Skeletal muscle cell (primary cell): ENCODE measurements around the gene DKK3.

Source experiments
- DNase-seq: peaks from one replicate; pipeline ENCODE4 v3.0.0-alpha.2; 2010; ENCODE audit warnings: low read depth
- H3K4me3 ChIP-seq: 2 replicates; pipeline ENCODE4 v1.5.1; 2011; ENCODE audit warnings: low read depth, mild to moderate bottlenecking, control low read depth, low read length, moderate library complexity

Gene DKK3

DNA sequence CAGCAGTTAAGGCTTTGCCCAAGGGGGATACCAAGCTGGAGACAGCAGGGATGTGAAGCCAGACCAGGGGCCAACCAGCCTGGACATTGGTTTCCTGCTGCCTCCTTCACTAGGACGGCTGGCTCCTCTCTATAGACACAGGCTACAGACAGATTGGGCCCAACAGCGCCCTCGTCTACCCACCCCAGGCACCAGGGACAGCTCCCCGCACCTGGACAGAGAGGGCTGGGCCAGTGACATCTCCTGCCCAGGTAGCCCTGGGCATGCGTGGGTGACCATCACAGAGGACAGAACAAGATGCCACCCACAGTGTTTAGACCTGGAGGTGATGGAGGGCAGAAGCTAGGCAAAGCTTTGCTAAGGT lies 1.2 kb downstream of the DKK3 start:
- no peak overlapping the region for H3K4me3 ChIP-seq
- no peak for DNase-seq

DNA sequence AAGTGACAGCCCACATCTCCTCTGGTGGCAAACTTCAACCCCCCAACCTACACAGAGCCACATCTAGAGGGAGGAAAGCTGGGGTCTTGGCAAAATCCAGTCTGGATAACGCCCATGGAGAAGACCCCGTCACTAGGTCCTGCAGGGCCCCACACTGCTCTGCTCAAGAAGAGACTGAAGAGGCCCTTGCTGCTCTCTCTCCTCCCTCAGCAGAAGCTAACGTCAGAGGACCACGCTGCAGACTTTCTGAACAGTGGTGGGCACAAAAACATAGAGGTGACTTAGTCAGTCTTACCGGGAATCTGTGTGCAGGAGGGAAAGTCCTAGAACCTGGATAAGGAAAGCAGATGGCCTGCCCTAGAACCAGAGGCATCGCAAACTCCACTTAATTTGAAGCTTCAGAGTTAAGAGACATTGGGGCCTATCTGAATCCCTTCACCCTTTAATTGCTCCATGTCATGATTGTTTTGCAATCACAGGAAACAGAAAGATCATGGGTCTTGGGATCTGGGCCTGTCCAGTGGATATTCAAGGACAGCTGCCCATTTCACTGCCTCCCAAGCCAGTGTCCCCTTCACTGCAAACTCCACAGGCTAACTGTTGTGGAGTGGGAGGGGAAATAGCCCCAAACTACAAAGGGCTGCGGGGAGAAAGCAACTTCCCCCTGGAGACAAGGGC lies 1.7 kb downstream of the DKK3 start:
- H3K4me3 ChIP-seq, result no peak overlapping the region
- DNase-seq, result no peak

DNA sequence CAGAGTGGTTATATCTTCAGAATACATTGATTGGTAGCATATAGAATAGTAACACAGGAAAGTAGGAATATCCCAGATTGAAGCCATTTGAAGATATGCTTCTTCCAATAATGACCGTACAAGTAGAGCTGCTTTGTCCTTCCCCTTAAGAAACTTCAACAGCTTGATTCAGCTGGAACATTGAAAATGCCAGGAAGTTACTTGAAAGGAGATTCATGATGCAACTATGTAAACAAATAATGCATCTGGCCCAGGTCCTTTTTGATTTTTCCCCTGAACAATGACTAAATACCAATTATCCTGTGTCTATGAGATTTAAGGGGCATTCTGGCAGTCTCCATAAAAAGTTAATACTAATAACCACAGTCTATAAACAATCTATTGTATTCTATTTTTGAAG lies 3.0 kb downstream of the DKK3 start:
- H3K4me3 ChIP-seq, result no peak overlapping the region
- peak; percentile 39 for DNase-seq

DNA sequence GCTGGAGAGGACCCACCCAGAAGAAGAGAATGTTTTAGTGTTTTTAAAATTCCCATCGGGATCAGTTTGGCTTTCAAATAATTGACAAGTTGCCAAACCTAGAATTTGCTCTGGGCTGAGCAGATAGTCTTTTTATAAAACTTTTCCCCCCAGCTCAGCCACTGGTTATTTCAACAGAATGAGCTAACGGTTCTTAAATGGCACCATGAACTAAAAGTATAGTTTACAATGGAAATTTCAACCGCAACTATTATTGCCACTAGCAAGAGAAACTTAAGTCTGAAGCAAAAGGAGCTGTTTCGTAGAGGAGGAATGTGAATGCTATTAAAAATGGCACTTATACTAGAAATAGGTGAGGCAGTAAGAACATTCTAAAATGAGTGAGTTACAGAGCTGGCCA lies 3.4 kb downstream of the DKK3 start:
- no peak overlapping the region for H3K4me3 ChIP-seq
- DNase-seq, result no peak

DNA sequence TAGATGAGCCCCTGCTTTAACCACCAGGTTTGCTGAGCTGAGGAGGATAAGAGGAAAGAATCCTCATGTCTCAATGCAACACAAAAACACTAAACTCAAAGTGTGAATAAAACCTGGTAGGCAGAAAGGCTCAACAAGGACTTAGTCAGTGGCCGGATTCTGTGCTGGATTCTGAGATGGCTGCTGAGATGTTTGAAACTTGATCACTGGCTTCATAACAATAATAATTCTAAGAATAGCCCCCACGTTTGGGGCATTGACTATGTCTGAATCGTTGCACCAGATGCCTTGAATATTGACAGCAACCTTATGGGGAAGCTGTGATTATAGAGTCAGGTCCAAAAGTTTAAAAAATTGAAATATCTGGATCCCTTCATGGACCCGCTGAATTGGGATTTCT lies 4.6 kb downstream of the DKK3 start:
- H3K4me3 ChIP-seq, result no peak overlapping the region
- DNase-seq, result no peak

DNA sequence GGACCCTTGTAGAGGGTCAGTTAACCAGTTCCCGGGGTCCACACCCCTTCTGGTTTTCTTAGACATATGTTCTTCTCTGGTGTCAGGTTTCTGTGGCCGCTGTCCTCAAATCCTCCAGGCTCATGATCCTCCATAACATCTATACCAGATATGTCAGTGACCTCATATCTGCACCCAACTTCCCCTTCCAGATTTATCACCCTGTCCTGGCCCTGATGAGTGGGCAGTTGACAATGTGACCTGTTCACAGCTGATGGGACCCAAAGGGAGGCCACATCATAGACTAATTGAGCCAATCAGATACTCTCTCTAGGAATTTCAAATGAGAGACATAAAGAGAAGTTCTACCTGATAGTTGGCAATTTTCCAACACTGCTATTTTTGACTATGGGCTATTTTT lies 5.1 kb downstream of the DKK3 start:
- no peak for DNase-seq

DNA sequence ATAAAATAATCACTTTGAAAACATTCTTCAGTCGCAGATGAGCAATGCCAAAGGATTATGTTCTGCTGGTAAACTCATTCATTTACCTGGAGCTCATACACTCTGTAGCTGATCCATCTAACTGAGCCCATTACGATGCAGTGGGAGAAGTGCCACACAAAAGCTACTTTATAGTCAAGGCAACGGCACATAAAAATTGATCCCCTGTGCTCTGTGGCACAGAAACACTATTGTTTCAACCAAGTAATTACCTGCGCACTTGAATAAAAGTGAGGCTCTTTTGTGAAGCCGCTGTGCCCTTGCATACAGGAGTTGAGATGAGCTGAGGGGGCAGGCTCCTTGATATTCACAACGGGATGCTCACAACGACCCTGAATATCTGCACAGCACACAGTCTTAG lies 7.2 kb downstream of the DKK3 start:
- no peak for DNase-seq

More for the DNA sequence above, 5.1 kb downstream of the DKK3 start:
- H3K4me3 ChIP-seq, result no peak overlapping the region

DNA sequence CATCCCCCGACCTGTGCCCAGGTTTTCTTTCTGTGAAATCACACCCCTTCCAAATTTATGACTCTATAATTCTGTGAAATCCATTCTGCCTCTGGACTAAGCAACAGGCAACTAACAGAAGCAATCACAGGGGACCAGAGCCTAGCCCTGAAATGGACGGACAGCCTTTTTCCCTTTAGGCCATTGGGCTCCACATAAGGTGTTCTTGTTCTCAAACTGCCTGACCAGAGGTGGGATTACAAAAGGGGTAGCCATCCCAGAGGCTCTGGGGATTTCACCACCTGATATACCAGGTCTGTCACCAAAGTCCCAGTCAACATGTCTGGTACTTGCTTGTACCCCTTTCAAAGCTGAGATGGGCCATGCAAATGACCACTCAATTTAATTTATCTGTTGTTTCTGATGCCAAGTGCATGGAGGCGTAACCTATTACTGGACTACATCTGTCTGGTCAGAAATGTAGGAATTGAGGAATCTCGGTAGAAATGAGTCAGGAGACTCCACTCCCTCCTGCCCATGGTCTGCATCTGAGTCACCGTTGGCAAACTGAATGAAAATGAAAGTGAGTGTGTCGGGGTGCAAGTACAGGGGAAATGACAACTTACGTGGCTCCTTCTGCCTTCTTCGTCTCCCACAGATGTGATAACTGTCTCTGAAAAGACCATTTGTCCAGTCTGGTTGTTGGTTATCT lies 10.2 kb downstream of the DKK3 start:
- DNase-seq, result peak; percentile 67
- peak overlapping the region; percentile 19 for H3K4me3 ChIP-seq

More for the DNA sequence above, 7.2 kb downstream of the DKK3 start:
- no peak overlapping the region for H3K4me3 ChIP-seq

DNA sequence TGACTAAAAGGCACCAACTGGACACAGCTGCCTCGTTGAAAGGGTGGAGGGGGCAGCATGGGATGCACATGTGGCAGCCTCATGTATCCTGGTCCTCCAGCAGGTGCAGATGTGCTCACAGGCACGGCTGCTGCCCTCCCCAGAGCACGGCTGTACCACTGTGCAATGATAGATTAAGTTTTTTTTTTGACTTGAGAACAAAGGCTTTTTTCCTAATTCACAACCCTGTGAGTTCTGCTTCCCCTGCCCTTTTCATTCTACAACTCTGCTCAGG lies 11.4 kb downstream of the DKK3 start:
- no peak for DNase-seq
- H3K4me3 ChIP-seq, result no peak overlapping the region

DNA sequence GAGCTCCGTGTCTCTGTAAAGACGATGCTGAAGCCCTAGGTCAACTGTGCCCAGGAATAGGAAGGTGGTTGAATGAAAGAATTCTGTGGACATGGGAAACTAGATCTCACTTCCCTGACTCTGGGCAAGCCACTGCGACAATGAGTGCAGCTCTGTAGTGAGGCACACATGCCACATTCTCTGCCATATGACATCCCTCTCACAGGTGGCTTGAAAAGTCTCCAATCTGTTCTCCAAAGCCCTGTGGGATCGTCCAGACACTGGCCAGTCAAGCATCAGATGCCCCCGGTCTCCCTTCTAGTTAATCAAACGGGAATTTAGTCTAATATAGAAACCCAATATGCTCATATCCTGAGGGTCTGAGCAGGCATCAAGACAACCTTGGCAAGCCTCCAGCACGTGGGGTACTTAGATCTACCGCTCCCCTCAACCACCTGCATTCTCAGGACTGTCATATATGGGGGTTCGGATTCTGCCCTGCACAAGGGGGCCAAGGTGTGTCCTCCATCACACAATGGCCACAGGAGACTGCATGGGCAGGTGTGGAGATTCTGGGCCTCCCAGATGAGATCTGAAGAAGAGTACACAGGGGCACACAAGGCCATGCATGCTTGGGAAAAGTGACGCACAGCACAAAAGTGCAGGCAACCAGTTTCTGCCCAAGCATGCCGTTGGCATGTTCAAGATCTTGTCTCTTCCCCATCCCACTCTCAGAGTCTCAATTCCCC lies 11.9 kb downstream of the DKK3 start:
- no peak for DNase-seq
- no peak overlapping the region for H3K4me3 ChIP-seq

DNA sequence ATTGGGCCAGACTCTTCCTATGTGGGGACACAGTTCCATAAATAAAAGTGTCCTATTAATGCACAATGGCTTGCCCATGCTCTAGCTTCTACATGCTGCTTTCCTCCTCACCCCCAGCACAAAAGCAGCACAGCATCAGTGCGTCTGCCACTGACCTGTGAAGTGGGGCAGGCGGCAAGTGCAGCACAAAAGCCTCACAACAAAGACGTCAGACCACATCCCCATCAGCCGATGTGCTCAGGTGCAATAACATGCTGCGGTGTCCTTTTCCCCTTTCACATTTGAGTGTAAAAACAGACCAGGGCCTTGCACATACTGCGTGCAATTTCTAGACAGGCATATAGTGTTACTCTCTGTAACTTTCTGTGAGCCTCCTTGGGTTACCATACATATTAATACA lies 12.8 kb downstream of the DKK3 start:
- DNase-seq, result no peak
- H3K4me3 ChIP-seq, result no peak overlapping the region

DNA sequence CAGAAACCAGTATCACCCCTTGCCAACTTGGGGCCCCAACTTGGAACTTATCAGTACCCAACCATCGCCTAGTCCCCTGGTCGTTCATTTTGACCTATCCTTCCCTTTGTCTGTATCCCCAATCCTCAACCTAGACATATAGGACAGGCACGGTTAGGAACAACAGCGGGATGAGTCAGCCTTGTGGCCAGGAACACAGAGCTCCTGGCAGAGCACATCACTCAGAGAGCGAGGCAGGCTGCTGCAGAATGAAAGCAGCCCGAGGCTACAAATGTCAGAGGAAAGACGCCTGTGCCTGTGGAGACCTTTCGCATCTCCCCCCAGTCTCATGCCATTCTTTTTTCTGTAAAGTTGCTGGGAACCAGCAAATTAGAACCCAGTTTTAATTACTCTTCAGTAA lies 14.6 kb downstream of the DKK3 start:
- H3K4me3 ChIP-seq, result no peak overlapping the region
- DNase-seq, result no peak

DNA sequence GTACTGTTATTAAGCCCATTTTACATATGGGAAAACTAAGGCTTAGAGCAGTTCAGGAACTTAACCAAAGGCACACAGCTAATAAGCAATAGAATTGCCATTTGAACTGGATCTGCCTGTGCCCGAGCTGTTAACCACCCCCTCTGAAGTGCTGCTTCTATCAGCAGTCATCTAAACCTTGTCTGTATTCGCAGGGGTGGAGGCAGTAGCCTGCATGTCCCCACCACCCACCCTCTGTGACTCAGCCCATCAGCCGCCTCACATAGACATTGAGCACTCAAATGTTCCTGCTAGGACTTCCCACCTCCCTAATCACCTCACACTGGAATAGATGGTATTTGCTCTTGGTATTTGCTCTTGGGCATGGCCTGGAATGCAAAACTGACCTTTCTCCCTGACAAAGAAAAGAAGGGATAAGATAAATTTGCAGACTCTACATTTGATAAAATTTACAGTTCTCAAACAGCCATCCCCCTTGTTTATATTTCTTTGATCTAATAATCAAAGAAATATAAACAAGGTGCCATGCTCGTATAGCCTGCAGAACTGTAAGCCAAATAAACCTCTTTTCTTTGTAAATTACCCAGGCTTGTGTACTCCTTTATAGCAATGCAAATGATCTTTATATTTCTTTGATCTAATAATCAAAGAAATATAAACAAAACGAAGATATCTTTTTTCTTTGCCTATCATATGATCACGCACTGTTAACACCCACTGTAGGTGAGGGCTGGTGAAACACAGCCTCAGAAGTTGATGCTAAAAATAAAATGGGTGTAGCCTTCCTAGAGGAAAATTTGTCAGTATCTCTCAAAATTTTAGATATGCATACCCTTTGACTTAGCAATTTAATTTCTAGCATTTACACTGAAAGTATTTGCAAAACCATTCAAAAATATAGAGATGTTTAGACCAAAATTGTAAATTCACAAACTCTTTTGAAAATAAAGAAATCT lies 15.9 kb downstream of the DKK3 start:
- H3K4me3 ChIP-seq, result no peak overlapping the region
- DNase-seq, result no peak

DNA sequence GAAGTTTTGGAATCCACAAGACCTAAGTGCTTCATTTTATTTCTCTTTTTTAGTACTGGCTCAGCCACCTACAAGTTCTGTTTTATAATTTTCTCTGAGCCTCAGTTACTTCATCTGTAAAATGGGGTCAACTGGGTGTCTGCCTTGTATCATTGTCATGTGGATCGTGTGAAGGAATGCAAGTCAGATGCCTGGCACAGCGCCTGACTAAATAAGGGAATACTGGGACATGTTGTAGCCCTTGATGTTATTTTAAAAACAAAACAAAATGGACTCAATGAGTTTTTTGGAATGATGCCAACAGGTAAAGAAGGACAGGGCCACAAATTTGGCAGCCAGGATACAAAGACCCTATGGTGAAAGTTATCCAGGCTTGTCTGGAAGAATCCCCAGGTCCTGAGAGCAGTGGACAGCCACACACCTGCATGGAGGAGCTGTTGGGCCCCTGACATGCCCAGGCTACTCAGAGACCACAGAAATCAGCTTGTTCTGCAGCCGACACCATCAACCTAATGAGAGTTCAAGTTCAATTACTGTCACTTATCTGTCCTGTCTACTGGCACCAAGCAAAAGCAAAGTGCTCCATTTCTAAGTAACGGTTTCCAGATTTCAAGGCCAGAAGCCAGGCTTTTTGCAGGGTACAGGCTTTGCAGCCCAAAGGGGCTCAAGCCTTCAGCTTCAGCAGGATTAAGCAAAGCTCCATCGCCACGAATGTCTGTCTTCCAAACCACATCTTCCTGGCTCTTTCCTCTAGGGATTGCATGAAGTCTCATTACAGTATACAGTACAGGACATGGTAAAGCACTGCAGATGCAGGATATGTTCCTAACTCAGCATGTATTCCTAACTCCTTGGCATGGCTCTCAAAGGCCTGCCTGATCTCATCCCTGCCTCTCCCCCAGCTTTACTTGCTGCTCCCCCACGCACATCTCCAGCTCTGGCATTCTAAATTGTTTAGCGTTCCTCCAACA lies 18.4 kb downstream of the DKK3 start:
- H3K4me3 ChIP-seq, result no peak overlapping the region
- DNase-seq, result no peak

DNA sequence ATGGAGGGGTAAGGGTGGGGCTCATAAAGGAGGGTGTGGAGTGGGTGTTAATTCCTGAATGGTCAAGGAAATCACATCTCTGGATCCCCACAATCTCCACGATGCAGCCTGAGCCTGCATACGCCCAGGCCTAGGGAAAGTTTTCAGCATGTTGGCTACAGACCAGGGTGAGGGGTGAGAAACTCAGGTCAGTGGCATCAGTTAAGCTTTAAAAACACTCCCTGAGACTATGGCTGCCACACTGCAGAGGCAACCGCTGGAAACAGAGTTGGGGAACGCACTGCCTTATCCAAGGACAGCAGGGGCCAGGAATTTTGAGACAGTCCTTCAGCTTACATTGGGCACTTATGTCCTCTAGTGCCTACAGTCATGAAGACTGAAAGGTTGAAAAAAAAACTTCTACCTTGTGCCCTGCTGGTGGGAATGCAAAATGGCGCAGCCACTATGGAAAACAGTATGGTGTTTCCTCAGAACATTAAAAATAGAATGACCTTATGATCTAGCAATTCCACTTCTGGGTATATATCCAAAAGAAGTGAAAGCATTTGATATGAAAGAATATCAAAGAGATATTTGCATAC lies 19.7 kb downstream of the DKK3 start:
- no peak overlapping the region for H3K4me3 ChIP-seq
- DNase-seq, result no peak

DNA sequence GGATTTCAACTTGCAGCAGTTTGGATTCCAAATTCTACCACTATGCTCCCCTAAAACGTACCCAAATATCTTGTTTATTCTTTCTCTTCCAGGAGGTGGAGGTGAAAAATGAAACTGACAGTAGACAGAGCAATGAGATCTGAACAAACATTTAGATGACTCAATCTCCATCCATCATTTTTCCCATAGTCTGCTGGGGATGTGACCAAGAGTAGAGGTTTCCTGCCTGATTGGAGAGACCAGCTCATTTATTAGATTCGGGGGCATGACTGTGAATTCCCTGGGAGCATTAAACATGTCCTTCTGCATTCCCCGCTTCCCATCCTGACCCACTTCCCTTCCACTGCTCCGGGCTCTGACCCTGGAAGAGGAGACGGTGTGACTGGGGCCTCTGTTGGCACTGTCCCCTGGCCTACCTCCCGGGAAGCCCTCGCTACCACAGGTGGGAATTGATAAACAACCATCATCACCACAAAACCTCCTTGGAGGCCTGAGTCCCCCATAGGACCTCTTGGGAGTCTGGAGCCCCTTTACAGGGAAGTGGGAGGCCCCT lies 20.3 kb downstream of the DKK3 start:
- DNase-seq, result peak; percentile 40

DNA sequence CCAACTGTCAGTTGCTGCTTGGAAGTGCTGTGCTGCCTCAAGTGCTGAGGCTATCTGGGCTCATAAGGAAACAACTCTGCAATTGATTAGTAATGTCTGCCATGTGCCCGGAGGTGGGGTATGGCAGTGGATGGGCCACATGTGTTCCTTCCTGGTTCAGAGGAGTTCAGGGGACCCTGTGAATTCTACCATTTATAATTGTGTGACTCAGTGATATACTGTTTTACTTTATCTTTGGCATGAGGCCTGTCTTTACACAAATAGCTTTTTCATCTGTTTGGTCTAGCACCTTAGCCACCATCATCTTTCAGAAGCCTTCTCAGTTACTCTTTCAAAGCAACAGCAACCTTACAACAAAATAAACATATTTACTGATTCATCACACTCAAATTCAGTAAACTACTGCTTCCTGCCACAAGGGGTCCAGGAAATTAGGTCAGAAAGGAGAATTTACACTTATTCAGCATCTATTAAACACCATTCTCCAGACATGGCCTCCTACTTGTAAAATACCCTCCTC lies 20.9 kb downstream of the DKK3 start:
- DNase-seq, result no peak
- H3K4me3 ChIP-seq, result no peak overlapping the region

More for the DNA sequence above, 20.3 kb downstream of the DKK3 start:
- no peak overlapping the region for H3K4me3 ChIP-seq
